Esophagus muscularis mucosa (tissue), 4 donors: ENCODE data around the gene SNAP23.

Experiments
- EP300 ChIP-seq: sonication (generic); formaldehyde crosslinking; IDR thresholded peaks from one replicate; pipeline ENCODE4 v1.6.1; 2017; ENCODE audit warnings: antibody characterized with exemption
- POLR2A ChIP-seq: fragments of 450-650 bp; IDR thresholded peaks from one replicate; pipeline ENCODE4 v1.6.1; 2017; ENCODE audit warnings: antibody characterized with exemption, moderate library complexity, mild to moderate bottlenecking, low read depth
- POLR2AphosphoS5 ChIP-seq, 2 donors: sonication (generic); formaldehyde crosslinking; IDR thresholded peaks; one replicate each; pipeline ENCODE4 v1.6.1; 2017; ENCODE audit warnings: antibody characterized with exemption in 2 of 2
- TF ChIP-seq, protein P1 (sequence below), 3 experiments: fragments of 200-600 bp in 2 of 3; fragments of 450-650 bp in 1 of 3; sonication (generic) in 2 of 3; IDR thresholded peaks; one replicate each; pipeline ENCODE4 v1.5.1; 2017 to 2019; ENCODE audit warnings: antibody characterized with exemption in 3 of 3, mild to moderate bottlenecking in 2 of 3, moderate library complexity in 1 of 3

DNA sequence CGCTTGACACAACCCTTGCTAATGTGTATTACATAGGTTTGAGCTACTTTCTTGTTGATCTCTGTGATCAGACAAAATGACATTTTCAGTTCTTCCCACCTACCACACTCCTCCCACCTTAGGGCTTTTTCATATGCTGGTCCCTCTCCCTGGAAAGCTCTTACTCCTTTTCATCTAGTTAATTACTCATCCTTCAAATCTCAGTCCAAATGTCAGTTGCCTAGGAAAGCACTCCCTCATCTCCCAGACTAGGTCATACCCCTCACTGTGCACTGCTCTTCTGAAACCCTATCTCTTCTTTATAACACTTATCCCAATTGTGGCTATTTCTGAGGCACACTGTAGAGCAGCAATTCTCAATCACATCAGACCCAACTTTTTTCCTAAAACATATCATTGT is 11.8 kb upstream of the SNAP23 start:
- TF ChIP-seq, protein P1, sequence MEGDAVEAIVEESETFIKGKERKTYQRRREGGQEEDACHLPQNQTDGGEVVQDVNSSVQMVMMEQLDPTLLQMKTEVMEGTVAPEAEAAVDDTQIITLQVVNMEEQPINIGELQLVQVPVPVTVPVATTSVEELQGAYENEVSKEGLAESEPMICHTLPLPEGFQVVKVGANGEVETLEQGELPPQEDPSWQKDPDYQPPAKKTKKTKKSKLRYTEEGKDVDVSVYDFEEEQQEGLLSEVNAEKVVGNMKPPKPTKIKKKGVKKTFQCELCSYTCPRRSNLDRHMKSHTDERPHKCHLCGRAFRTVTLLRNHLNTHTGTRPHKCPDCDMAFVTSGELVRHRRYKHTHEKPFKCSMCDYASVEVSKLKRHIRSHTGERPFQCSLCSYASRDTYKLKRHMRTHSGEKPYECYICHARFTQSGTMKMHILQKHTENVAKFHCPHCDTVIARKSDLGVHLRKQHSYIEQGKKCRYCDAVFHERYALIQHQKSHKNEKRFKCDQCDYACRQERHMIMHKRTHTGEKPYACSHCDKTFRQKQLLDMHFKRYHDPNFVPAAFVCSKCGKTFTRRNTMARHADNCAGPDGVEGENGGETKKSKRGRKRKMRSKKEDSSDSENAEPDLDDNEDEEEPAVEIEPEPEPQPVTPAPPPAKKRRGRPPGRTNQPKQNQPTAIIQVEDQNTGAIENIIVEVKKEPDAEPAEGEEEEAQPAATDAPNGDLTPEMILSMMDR (IDR thresholded peaks at IDR 0.05): no peak
- TF ChIP-seq EP300 (no peak), POLR2A (no peak), POLR2AphosphoS5 (IDR thresholded peaks at IDR 0.05) (no peak)
